Measurements from ENCODE around the gene YARS1.

Gene YARS1

GRCh38 chr1:32817159-32817814 lies at the start of gene YARS1, which contains the start of gene S100PBP:
Gene YARS1 (minus strand): TSS chr1:32817358. CDS start chr1:32817244, 114 bp downstream.
Gene S100PBP (plus strand): TSS chr1:32817653. CDS start chr1:32826100, 8,447 bp downstream.
- DNase-seq (ENCODE audit: low read depth), result peak; percentile 87

GRCh38 chr1:32865639-32866405 lies 48.7 kb upstream of the YARS1 start:
- no peak for DNase-seq (ENCODE audit: low read depth)

- DNase-seq (ENCODE audit: low read depth), result no peak
Measured at GRCh38 chr1:32864375-32865019, 47.3 kb upstream of the YARS1 start.

GRCh38 chr1:32863881-32864245 lies 46.7 kb upstream of the YARS1 start:
- DNase-seq (ENCODE audit: low read depth), result no peak

- DNase-seq (ENCODE audit: low read depth), result no peak
Measured at GRCh38 chr1:32863218-32863880, 46.2 kb upstream of the YARS1 start.

GRCh38 chr1:32861904-32862695 lies 44.9 kb upstream of the YARS1 start:
- peak; percentile 34 for DNase-seq (ENCODE audit: low read depth)

- DNase-seq (ENCODE audit: low read depth), result no peak
Measured at GRCh38 chr1:32860566-32860965, 43.4 kb upstream of the YARS1 start.

GRCh38 chr1:32859915-32860314 lies 42.8 kb upstream of the YARS1 start:
- no peak for DNase-seq (ENCODE audit: low read depth)

GRCh38 chr1:32858791-32859190 lies 41.6 kb upstream of the YARS1 start:
- DNase-seq (ENCODE audit: low read depth), result no peak

- no peak for DNase-seq (ENCODE audit: low read depth)
Measured at GRCh38 chr1:32858136-32858535, 41.0 kb upstream of the YARS1 start.

GRCh38 chr1:32855861-32856617 lies 38.9 kb upstream of the YARS1 start:
- DNase-seq (ENCODE audit: low read depth), result no peak

GRCh38 chr1:32848354-32849063 lies 31.4 kb upstream of the YARS1 start:
- no peak for DNase-seq (ENCODE audit: low read depth)

GRCh38 chr1:32831878-32832277 lies 14.7 kb upstream of the YARS1 start:
- DNase-seq (ENCODE audit: low read depth), result no peak

- DNase-seq (ENCODE audit: low read depth), result no peak
Measured at GRCh38 chr1:32830092-32830852, 13.1 kb upstream of the YARS1 start.

- no peak for DNase-seq (ENCODE audit: low read depth)
Measured at GRCh38 chr1:32828341-32828740, 11.2 kb upstream of the YARS1 start.

- no peak for DNase-seq (ENCODE audit: low read depth)
Measured at GRCh38 chr1:32825181-32825580, 8.0 kb upstream of the YARS1 start.

GRCh38 chr1:32818804-32819541 lies 1.8 kb upstream of the YARS1 start:
- DNase-seq (ENCODE audit: low read depth), result no peak
